SU-DHL-6 (cell line): ENCODE data around the gene P3H1.

Experiments used
- H2AFZ ChIP-seq: fragments of 200-600 bp; sonication (generic); 2 replicates; pipeline ENCODE4 v1.6.1; 2014; ENCODE audit warnings: low read depth, mild to moderate bottlenecking, moderate library complexity, mixed read lengths, antibody characterized with exemption, low read length; ENCODE audit not compliant: severe bottlenecking
- H3F3A ChIP-seq: fragments of 200-600 bp; shearing (Covaris generic); 2 replicates; pipeline ENCODE4 v1.6.0; 2016; ENCODE audit warnings: antibody characterized with exemption, mild to moderate bottlenecking; ENCODE audit not compliant: insufficient read depth
- H3K27ac ChIP-seq: fragments of 200-600 bp; sonication (generic); 2 replicates; pipeline ENCODE4 v1.5.1; 2016; ENCODE audit warnings: low read depth, mild to moderate bottlenecking, low read length, moderate library complexity, mixed read lengths
- H3K27me3 ChIP-seq: fragments of 200-600 bp; sonication (generic), shearing (Covaris generic); 2 replicates; pipeline ENCODE4 v1.6.0; 2014; ENCODE audit warnings: mild to moderate bottlenecking, low read length
- H3K36me3 ChIP-seq: fragments of 200-600 bp; sonication (generic); 2 replicates; pipeline ENCODE4 v1.6.1; 2014; ENCODE audit warnings: mild to moderate bottlenecking, low read length, mixed read lengths
- H3K4me2 ChIP-seq: fragments of 300-600, 200-600 bp; shearing (Covaris generic), sonication (generic); 2 replicates; pipeline ENCODE4 v1.6.0; 2014; ENCODE audit warnings: low read length, low read depth, mild to moderate bottlenecking; ENCODE audit not compliant: poor library complexity, severe bottlenecking
- H3K4me3 ChIP-seq: fragments of 200-600 bp; sonication (generic); 2 replicates; pipeline ENCODE4 v1.5.1; 2014; ENCODE audit warnings: antibody characterized with exemption, low read length, mild to moderate bottlenecking, mixed read lengths; ENCODE audit not compliant: insufficient read depth, poor library complexity, severe bottlenecking
- H3K79me2 ChIP-seq: fragments of 200-600 bp; sonication (generic); 2 replicates; pipeline ENCODE4 v1.6.1; 2014; ENCODE audit warnings: mild to moderate bottlenecking, low read length, moderate library complexity; ENCODE audit not compliant: insufficient read depth
- H3K9ac ChIP-seq: fragments of 200-600 bp; sonication (generic); 2 replicates; pipeline ENCODE4 v1.7.0; 2014; ENCODE audit warnings: mild to moderate bottlenecking, low read length
- H3K9me2 ChIP-seq: fragments of 200-600 bp; sonication (generic); replicated peaks from 2 replicates; pipeline ENCODE4 v1.6.1; 2014; ENCODE audit warnings: low read length; ENCODE audit not compliant: insufficient read depth
- H3K9me3 ChIP-seq: fragments of 200-600 bp; sonication (generic); 2 replicates; pipeline ENCODE4 v1.6.1; 2014; ENCODE audit warnings: low read length, mixed read lengths; ENCODE audit not compliant: insufficient read depth
- H4K20me1 ChIP-seq: fragments of 200-600 bp; sonication (generic); 2 replicates; pipeline ENCODE4 v1.6.1; 2014; ENCODE audit warnings: low read depth, mild to moderate bottlenecking, antibody characterized with exemption, low read length, moderate library complexity, mixed read lengths
- EZH2phosphoT487 ChIP-seq: fragments of 200-600 bp; sonication (generic), shearing (Covaris generic); conservative IDR thresholded peaks from 2 replicates; pipeline ENCODE4 v1.6.1; 2018; ENCODE audit warnings: mild to moderate bottlenecking, antibody characterized with exemption, low read length, moderate library complexity, mixed read lengths
- TF ChIP-seq, protein P1 (sequence below): fragments of 200-600 bp; sonication (generic); IDR thresholded peaks from one replicate; pipeline ENCODE4 v1.5.1; 2017; ENCODE audit warnings: antibody characterized with exemption, mild to moderate bottlenecking, low read length, moderate library complexity; ENCODE audit not compliant: insufficient read depth, poor library complexity, severe bottlenecking

Gene P3H1

DNA sequence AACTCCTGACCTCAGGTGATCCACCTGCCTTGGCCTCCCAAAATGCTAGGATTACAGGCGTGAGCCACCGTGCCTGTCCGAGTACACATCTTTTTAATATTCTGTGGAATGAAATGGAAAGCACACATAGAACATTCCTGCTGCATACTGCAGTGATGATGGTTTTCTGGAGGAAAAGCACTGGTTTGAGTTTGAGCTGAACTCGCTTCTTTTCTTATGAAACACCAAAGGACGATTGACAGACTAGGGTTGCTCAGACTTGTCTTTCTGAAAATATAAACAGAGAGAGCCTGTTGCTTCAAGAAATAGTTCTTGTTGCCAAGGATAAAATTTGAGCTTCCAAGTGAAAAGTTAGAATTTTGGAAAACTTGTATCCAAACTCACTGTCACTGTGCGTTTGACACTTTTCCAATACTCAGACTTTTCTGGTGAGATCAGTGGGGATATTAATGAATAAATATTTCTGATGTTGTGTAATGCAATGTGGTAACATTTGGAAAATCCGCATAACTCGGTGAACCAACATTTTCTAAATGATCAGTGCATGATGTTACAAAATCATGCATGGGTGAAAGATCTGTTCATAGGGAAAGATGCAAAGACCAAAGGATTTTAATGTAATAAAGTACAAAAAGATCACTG is 35.1 kb upstream of the P3H1 start:
- no peak overlapping the region for H3K9ac ChIP-seq

DNA sequence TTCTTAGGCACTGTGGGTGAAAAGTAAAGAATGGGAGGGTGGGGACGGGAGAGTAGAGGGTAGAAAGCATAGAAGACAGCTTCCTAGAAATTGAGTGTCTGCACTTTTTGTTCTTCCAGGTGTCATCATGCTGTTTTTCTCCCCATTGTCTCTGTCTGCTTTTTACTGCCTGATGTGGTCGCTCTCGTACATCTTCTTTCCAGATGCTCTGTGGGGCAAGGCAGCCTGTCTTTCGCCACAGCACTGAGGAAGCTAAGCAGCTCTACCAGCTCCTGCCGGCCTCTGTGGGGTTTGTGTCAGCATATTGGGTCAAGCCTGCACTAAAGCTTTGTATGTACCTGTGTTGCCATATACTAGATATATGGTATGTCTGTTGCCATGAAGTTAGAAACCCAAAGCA is 31.2 kb upstream of the P3H1 start:
- Histone ChIP-seq H3K27me3 (no peaks in the 10 kb centered on the region), H3K4me3 (no peak overlapping the region), H3K9me2 (no peaks in the 10 kb centered on the region), H3K9me3 (no peaks in the 10 kb centered on the region), H3K27ac (no peak overlapping the region), H3F3A (no peaks in the 10 kb centered on the region), H4K20me1 (no peaks in the 10 kb centered on the region), H3K79me2 (no peaks in the 10 kb centered on the region), H2AFZ (no peak overlapping the region), H3K9ac (no peak overlapping the region), H3K36me3 (no peaks in the 10 kb centered on the region), H3K4me2 (no peak overlapping the region)
- TF ChIP-seq EZH2phosphoT487: no peak
- TF ChIP-seq, protein P1, sequence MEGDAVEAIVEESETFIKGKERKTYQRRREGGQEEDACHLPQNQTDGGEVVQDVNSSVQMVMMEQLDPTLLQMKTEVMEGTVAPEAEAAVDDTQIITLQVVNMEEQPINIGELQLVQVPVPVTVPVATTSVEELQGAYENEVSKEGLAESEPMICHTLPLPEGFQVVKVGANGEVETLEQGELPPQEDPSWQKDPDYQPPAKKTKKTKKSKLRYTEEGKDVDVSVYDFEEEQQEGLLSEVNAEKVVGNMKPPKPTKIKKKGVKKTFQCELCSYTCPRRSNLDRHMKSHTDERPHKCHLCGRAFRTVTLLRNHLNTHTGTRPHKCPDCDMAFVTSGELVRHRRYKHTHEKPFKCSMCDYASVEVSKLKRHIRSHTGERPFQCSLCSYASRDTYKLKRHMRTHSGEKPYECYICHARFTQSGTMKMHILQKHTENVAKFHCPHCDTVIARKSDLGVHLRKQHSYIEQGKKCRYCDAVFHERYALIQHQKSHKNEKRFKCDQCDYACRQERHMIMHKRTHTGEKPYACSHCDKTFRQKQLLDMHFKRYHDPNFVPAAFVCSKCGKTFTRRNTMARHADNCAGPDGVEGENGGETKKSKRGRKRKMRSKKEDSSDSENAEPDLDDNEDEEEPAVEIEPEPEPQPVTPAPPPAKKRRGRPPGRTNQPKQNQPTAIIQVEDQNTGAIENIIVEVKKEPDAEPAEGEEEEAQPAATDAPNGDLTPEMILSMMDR: no peak

More for the DNA sequence above, 35.1 kb upstream of the P3H1 start:
- H3K4me3 ChIP-seq: no peak overlapping the region
- no peaks in the 10 kb centered on the region for H4K20me1 ChIP-seq
- H3K9me3 ChIP-seq: no peaks in the 10 kb centered on the region
- no peaks in the 10 kb centered on the region for H3F3A ChIP-seq
- H3K27me3 ChIP-seq: no peaks in the 10 kb centered on the region
- TF ChIP-seq EZH2phosphoT487: no peak
- TF ChIP-seq, protein P1: no peak
- H3K27ac ChIP-seq: no peak overlapping the region
- no peak overlapping the region for H3K4me2 ChIP-seq
- H3K9me2 ChIP-seq: no peaks in the 10 kb centered on the region
- H3K36me3 ChIP-seq: no peaks in the 10 kb centered on the region
- H3K79me2 ChIP-seq: no peaks in the 10 kb centered on the region
- no peak overlapping the region for H2AFZ ChIP-seq

DNA sequence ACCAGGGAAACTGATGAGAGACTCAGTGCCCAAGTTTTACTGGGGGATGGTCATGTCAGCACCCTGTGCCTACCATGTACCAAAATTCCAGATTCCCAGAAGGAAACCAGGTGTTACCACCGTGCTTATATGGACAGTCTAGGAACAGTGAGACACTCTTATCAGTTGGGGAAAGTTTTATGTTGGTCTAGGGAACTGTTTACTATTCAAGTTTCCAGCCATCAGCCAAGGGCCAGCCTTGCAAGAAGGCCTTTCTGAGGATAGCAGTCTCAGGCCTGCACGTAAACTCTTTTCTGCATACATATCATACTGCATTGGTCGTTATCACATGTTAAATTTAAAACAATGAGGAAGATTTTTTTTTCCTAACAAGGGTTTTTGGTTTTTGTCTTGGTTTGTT is 30.6 kb upstream of the P3H1 start:
- no peak overlapping the region for H3K4me2 ChIP-seq
- no peaks in the 10 kb centered on the region for H3F3A ChIP-seq
- H3K9me3 ChIP-seq: no peaks in the 10 kb centered on the region
- no peaks in the 10 kb centered on the region for H3K27me3 ChIP-seq
- H3K9ac ChIP-seq: no peak overlapping the region
- H3K79me2 ChIP-seq: no peaks in the 10 kb centered on the region
- H3K27ac ChIP-seq: no peak overlapping the region
- H3K4me3 ChIP-seq: no peak overlapping the region
- no peak overlapping the region for H2AFZ ChIP-seq
- H3K36me3 ChIP-seq: no peaks in the 10 kb centered on the region
- H4K20me1 ChIP-seq: no peaks in the 10 kb centered on the region
- TF ChIP-seq, protein P1: no peak
- TF ChIP-seq EZH2phosphoT487: no peak
- no peaks in the 10 kb centered on the region for H3K9me2 ChIP-seq
